Endodermal cell (in vitro differentiated cells): Measurements from ENCODE around the gene PTPRC. TPM values are rescaled to one million over a fixed set of nuclear protein-coding genes. Genes with fewer than 3 reads are reported as not detected.

Experiments used
- DNase-seq: peaks from one replicate; pipeline ENCODE4 v3.0.0-alpha.2; 2017
- H3K27ac ChIP-seq: 2 replicates; pipeline ENCODE4 v1.5.1; 2013; ENCODE audit warnings: mild to moderate bottlenecking, low read depth, low read length, moderate library complexity
- H3K27me3 ChIP-seq: 2 replicates; pipeline ENCODE4 v1.6.1; 2013; ENCODE audit warnings: mild to moderate bottlenecking, low read length, moderate library complexity; ENCODE audit not compliant: insufficient read depth, control insufficient read depth, poor library complexity, severe bottlenecking
- H3K36me3 ChIP-seq: 2 replicates; pipeline ENCODE4 v1.7.0; 2013; ENCODE audit warnings: mild to moderate bottlenecking, low read length, moderate library complexity; ENCODE audit not compliant: control insufficient read depth, insufficient read depth
- H3K4me1 ChIP-seq: one replicate; pipeline ENCODE4 v1.7.0; 2013; ENCODE audit warnings: low read length; ENCODE audit not compliant: control insufficient read depth, insufficient read depth
- H3K4me3 ChIP-seq: 2 replicates; pipeline ENCODE4 v1.5.1; 2013; ENCODE audit warnings: mild to moderate bottlenecking, low read length, moderate library complexity
- H3K9ac ChIP-seq: 2 replicates; pipeline ENCODE4 v1.6.1; 2013; ENCODE audit warnings: mild to moderate bottlenecking, low read length, moderate library complexity; ENCODE audit not compliant: poor library complexity, severe bottlenecking; ENCODE audit errors: extremely low read depth
- H3K9me3 ChIP-seq: 2 replicates; pipeline ENCODE4 v1.6.1; 2013; ENCODE audit warnings: mild to moderate bottlenecking, low read length, moderate library complexity; ENCODE audit not compliant: control insufficient read depth
- H3K27ac Mint-ChIP-seq: 2 replicates; pipeline ENCODE4 v1.8.0; 2020; ENCODE audit warnings: mixed read lengths
- H3K27me3 Mint-ChIP-seq: 2 replicates; pipeline ENCODE4 v1.8.0; 2021; ENCODE audit warnings: mild to moderate bottlenecking, mixed read lengths; ENCODE audit not compliant: insufficient read depth
- H3K36me3 Mint-ChIP-seq: 2 replicates; pipeline ENCODE4 v1.8.0; 2020; ENCODE audit warnings: low read depth, mixed read lengths
- H3K4me1 Mint-ChIP-seq: 2 replicates; pipeline ENCODE4 v1.8.0; 2020; ENCODE audit warnings: mixed read lengths
- H3K4me3 Mint-ChIP-seq: 2 replicates; pipeline ENCODE4 v1.8.0; 2020; ENCODE audit warnings: mild to moderate bottlenecking, moderate library complexity, mixed read lengths
- H3K9me3 Mint-ChIP-seq: 2 replicates; pipeline ENCODE4 v1.8.0; 2020; ENCODE audit warnings: mild to moderate bottlenecking, mixed read lengths
- CTCF ChIP-seq: fragments of 200-600 bp; sonication (generic); conservative IDR thresholded peaks from 2 replicates; pipeline ENCODE4 v1.5.0; 2021; ENCODE audit warnings: antibody characterized with exemption, mild to moderate bottlenecking
- WGBS, 2 experiments: methylation state at CpG; one replicate each; pipeline versions ENCODE4 v1.1.5 to v1.1.7; 2013; ENCODE audit warnings: missing lambda C conversion rate in 2 of 2, mixed read lengths in 1 of 2; ENCODE audit not compliant: insufficient coverage in 1 of 2, insufficient read length in 1 of 2; 5-methylcytosine and 5-hydroxymethylcytosine counted together
- total RNA-seq, 2 donors: library from RNA; stranded (reverse); fragmentation: NEBNext Ultra II Directional in 1 of 2; extraction: Animal tissue kit (Norgen Biotek cat#: 25700) in 1 of 2; gene quantifications; 2 replicates in 1 of 2; 3 replicates in 1 of 2; pipeline ENCODE4 v1.2.1, GENCODE V29; 2021

Gene PTPRC
- total RNA-seq, 2 donors from 2014 or later = 0.11 TPM; not detected in 1

DNA sequence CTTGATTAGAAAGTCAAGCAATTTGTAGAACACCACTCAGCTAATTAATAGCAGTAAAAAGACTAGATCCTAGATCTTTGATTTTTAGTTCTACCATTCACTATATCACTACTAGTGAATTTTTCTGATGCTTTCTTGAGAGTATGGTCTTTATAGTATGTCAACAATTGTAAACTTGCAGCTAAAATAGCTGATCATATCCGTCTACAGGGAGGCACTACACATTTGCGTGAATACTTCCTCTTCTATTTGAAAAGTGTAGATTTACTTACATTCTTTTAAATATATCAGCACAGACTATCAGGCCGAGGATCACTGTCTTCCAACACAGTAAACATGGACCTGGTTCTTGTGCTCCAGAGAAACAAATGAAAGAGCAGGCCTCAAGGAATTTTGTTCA, 18.6 kb upstream of the PTPRC start:
- Histone ChIP-seq H3K27me3 (no peaks in the 10 kb centered on the region), H3K9ac (no peak overlapping the region), H3K4me3 (no peak overlapping the region), H3K4me1 (peaks cover 5% of the 10 kb centered on the region), H3K9me3 (no peaks in the 10 kb centered on the region), H3K27ac (no peak overlapping the region), H3K36me3 (no peaks in the 10 kb centered on the region)
- no peak overlapping the region for H3K4me3 Mint-ChIP-seq
- no peaks in the 10 kb centered on the region for H3K4me1 Mint-ChIP-seq
- no peak overlapping the region for H3K27ac Mint-ChIP-seq
- no peak for TF ChIP-seq CTCF
- no peaks in the 10 kb centered on the region for H3K36me3 Mint-ChIP-seq
- H3K9me3 Mint-ChIP-seq = no peaks in the 10 kb centered on the region
- WGBS, 2 experiments = 94% methylated on average over 3 of the region's 3 CpGs; no CpG with 5 or more reads in 1 of the 2 experiments
- DNase-seq = no peak
- no peaks in the 10 kb centered on the region for H3K27me3 Mint-ChIP-seq

- Histone ChIP-seq H3K27me3 (no peaks in the 10 kb centered on the region), H3K9ac (no peak overlapping the region), H3K27ac (no peak overlapping the region), H3K9me3 (no peaks in the 10 kb centered on the region), H3K4me1 (peaks cover 5% of the 10 kb centered on the region), H3K36me3 (no peaks in the 10 kb centered on the region), H3K4me3 (no peak overlapping the region)
- TF ChIP-seq CTCF = no peak
- no peak for DNase-seq
- Mint-ChIP-seq H3K4me3 (no peak overlapping the region), H3K9me3 (no peaks in the 10 kb centered on the region), H3K27ac (no peak overlapping the region), H3K36me3 (no peaks in the 10 kb centered on the region), H3K4me1 (no peaks in the 10 kb centered on the region), H3K27me3 (no peaks in the 10 kb centered on the region)
- 94% methylated on average over 6 to 10 of the region's 10 CpGs for WGBS, 2 experiments
Observed at GRCh38 chr1:198620951-198621824, 17.7 kb upstream of the PTPRC start.

DNA sequence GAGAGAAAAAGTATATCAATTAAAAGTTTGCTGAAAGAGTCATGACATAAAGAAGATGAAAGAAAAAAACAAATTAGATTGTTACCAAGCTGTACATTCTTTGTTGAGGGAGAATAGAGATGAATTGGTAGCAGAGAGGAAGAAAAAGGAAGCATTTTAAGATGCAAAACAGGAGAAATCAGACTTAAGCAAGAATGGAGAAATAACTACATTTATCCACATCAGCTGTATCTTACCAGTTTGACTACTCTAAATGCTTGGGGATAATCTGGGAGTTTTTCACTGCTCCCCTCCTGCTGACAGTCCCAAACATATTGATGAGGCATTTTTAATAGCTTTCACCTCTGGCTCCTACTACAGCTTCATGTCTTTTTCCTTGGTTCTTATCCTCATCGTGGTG, 16.8 kb upstream of the PTPRC start:
- H3K27ac ChIP-seq = no peak overlapping the region
- peaks cover 5% of the 10 kb centered on the region for H3K4me1 ChIP-seq
- TF ChIP-seq CTCF = no peak
- H3K36me3 ChIP-seq = no peaks in the 10 kb centered on the region
- Mint-ChIP-seq H3K9me3 (no peaks in the 10 kb centered on the region), H3K36me3 (no peaks in the 10 kb centered on the region), H3K4me3 (no peak overlapping the region), H3K27me3 (no peaks in the 10 kb centered on the region), H3K27ac (no peak overlapping the region), H3K4me1 (no peaks in the 10 kb centered on the region)
- H3K27me3 ChIP-seq = no peaks in the 10 kb centered on the region
- WGBS, 2 experiments = 92 to 100% methylated on average over 1 of the region's 1 CpG
- H3K9ac ChIP-seq = no peak overlapping the region
- H3K4me3 ChIP-seq = no peak overlapping the region
- no peaks in the 10 kb centered on the region for H3K9me3 ChIP-seq
- no peak for DNase-seq
